ENCODE data around the gene LAMB4. TPM values are rescaled to one million over a fixed set of nuclear protein-coding genes. Genes with fewer than 3 reads are reported as not detected.

LAMB4 gene
- polyA plus RNA-seq, 1 donor = 0.46 TPM

- no peak for DNase-seq (ENCODE audit: low read depth)
Measured at GRCh38 chr7:108014747-108015682, 115.1 kb downstream of the LAMB4 start.

DNA sequence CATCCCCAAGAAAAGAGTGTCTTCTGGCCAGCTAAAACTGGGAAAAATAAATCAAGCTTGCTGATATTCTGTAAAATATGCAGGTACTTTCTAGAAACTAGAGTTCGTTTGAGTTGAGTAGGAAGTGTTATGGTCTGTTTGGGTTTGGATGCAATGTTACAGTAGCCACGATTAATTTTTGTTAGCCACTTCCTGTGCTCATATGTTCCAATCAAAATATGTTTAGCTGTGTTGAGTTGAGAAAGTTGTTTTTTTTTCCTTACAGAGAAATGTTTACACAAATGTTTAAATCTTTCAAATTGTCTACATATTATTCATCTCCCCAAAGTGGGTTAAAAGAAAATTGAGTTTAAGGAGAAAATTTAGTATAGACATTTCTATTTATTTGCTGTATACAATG is 115.9 kb downstream of the LAMB4 start:
- no peak for DNase-seq (ENCODE audit: low read depth)

- no peak for DNase-seq (ENCODE audit: low read depth)
Measured at GRCh38 chr7:108012499-108013430, 117.4 kb downstream of the LAMB4 start.

DNA sequence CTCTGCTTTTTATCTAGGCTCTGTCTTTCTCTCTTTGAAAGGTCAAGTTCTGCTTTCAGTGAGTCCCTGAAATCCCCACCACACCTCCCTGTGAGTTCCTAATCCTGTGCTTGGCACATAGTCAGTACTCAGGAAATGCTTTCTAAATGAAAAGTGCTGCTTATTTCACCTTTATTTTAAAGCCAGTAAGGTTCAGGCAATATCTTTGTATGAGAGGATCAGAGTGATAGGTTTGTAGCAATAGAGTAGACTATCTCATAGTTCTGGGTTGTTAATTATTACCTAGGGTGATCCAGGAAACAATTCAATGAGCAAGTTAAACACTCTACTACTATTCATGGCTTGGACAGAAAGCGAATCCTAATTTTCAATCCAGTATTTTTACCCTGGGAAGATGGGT is 119.8 kb downstream of the LAMB4 start:
- DNase-seq (ENCODE audit: low read depth) = no peak

DNA sequence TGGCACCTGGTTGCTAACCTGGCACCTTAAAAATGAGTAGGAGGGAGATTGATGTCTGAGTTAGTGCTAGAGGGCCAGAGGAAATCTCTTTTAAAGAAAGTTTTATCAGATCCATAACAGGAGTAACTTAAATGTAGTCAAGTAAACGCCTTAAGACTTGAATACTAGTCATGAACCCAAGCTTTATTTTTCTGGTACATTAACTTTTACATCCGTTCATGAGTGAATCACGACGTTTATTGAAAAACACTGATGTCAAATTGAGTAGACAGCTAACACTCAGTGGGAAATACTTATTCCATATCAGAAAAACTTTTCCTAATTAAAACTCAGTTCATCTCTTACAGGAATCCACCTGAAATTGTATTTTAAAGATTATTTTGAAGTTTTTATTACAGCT is 120.3 kb downstream of the LAMB4 start:
- DNase-seq (ENCODE audit: low read depth) = no peak

DNA sequence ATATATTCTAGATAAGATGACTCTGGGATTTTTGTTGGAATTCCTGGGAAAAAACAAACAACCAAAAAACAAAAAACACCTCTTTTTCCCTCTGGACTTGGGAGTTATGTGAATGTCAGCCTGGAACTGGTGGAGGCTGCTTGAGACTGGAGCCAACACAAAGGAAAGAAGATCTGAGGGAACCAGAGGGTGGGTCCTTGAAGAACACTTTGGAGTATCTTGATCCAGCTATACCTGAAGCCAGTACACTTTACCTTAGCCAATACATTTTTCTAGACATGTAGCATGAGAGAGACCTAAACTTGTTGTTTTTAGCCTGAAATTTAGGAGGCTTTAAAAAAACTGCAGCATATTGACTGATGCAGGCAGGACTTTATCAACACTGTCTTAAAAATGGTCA is 121.3 kb downstream of the LAMB4 start:
- DNase-seq (ENCODE audit: low read depth) = no peak

DNA sequence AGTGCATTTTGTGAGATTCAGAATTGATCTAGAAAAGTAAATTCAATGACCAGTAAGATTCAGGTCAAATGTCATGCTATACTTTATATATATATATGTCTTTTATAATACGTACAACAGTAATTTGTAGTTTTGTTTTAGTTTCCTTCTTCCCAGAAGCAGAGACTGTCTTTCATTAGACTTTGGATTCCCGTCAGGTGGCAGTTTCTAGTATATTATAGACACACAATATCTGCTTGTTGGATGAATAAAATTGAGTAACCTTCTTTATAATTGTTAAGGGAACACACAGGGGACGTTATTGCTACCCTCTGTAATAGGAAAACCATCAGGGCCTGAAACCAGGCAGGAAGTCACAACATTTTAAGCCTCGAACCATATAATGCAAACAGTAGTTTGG is 121.9 kb downstream of the LAMB4 start:
- DNase-seq (ENCODE audit: low read depth) = no peak

- no peak for DNase-seq (ENCODE audit: low read depth)
Measured at GRCh38 chr7:108007762-108008161, 122.4 kb downstream of the LAMB4 start.

DNA sequence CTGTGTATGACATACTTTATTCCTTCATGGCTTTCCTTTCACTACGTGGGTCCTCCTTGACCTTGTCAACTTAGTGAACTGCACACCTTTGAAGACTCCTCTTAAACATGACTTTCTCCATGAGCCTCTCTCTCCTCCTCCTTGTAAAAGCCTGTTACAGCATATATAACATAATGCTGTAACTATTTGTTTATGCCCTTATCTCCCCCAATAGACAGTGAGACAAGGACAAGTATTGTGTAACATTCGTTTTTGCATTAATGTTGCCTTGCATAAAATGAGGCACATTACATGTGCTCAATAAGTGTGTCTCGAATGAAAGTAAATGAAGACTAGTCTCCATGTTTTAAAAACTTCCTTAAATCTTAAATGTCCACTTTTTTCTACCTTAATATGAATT is 122.9 kb downstream of the LAMB4 start:
- no peak for DNase-seq (ENCODE audit: low read depth)

DNA sequence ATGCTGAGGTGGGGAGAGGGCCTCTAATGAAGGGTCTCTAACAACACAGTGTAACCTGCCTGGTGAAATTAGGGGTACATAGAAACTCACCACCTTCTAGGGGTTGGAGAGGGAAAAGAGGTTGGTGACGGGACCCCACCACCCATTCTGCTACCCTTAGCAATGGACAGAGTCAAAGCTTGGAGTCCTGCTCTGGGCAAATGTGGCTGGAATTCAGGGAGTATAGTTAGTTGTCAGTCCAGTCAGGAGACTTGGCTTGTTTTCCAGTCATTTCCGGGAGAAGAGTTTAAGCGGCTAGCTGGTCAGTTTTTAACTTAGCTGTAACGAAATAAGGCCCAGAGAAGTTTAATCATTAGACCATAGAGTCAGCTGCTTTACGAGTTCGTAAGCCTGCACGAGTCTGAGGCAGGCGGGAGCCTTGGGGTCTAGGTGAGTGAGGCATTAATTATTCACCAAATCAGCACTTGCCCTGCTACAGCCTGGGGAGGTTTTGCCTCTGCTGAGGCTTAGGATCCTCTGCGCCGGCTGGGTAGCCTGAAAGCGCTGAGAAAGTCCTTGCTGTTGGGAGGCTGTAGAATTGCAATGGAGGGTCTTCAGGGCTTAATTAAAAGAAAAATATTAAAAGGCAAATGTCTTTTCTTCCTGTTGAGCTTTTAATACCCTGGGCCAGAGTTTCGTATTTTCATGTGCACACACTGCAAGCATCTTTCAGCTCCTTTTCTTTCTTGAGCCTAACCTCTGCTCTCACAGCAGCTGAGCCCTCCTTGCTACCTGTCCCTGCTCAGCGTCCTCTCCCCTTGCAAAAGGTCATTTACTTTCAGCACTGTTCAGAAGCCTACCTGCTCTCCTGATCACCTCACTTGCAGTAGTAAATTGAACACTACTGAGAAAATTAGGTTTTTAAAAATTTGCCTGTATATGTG is 125.7 kb downstream of the LAMB4 start:
- DNase-seq (ENCODE audit: low read depth) = no peak

- no peak for DNase-seq (ENCODE audit: low read depth)
Measured at GRCh38 chr7:108003599-108003935, 126.6 kb downstream of the LAMB4 start.

DNA sequence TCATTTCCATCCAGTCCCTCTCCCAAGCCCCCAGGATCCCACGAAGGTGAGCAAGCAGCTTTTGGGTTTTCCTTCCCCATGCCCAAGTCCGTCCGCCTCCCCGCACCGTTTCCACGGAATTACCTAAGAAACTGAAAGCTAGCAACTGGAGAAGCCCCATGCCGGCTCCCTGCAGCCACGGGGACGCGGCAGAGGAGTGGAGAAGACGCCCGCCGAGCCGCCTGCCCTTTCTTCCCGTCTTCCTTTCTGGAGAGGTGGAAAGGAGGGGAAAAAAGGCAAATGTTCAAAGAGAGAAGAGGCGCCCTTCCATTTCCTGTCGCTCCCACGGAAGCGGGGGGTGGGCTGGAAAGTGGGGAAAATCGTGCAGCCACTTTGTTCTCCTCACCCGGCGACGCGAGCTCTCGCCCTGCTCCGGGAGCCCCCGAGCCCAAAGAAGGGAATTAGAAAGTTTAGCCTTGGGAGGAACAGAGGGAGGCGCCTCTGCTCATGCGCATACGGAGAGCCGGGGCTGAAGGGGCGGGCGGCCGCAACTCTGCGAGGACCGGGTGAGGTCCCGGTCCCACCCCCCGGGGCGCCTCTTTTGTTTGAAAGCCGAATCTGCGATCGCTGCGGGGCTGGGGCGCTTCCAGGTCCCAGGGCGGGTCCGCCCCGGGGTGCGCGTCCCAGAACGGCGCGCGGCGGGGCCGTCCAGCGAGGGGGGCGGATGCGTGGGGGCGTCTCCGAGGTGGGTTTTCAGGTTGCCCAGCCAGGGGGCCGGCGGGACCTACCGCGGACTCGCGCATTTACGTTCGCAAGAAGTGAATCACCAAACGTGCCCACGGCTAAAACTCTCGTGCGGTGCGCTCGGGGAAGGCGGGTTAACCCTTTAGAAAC is 127.2 kb downstream of the LAMB4 start, which contains the start of gene LAMB1:
TSS of gene LAMB1 (minus strand) at position 436 of the 873 bp plus-strand sequence. CDS start at position 160, 276 bp downstream.
- no peak for DNase-seq (ENCODE audit: low read depth)

DNA sequence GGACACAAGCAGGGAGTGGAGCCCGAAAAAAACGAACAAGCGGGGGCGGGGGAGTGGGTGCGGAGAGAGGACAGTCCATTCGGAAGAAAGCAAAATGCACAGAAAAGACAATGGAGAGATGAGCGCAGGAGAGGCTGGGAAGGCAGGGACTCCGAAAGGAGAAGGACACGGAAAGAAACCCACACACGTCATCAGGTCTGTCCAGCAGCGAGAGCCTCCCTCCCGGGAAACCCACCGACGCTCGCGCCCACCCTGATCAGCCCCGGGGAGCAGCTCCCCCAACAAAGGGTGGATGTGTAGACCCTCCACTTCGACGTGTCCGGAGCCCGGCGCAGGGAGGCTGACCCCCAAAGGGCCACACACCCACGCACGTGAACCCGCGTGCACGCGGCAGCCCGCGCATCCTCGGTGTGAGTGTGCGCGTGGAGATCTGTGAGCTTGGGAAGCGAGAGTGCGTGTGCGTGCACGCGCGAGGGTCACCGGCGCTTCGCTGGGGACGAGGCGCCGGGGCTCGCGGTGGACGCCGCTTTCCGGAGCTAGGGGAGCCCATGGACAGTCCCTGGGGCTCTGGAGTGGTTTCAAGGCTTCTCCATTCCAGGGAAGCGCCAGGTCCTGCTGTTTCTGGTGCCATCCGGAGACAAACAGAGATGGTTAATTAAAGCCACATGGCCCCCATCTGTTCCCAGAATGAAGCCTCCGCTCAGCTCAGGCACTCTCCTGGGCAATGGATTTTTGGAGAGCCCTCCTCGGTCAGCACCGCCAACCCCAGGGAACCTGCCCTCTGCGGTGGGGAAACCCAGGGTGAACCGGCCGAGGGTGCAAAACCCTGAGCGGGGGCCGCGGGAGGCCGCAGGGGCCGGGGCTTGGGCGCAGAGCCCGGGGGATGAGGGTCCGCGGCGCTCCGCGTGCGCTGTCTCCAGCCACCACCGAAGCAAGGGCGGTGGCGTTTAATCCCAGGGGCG is 128.1 kb downstream of the LAMB4 start:
- no peak for DNase-seq (ENCODE audit: low read depth)

GRCh38 chr7:108000875-108001763 is 129.0 kb downstream of the LAMB4 start:
- no peak for DNase-seq (ENCODE audit: low read depth)

- DNase-seq (ENCODE audit: low read depth) = no peak
Measured at GRCh38 chr7:107999779-108000560, 130.2 kb downstream of the LAMB4 start.

GRCh38 chr7:107998660-107999480 is 131.3 kb downstream of the LAMB4 start:
- no peak for DNase-seq (ENCODE audit: low read depth)

Data from forelimb muscle (tissue), 1 donor.